Measurements from ENCODE around the gene OGDH. TPM values are rescaled to one million over a fixed set of nuclear protein-coding genes. Genes with fewer than 3 reads are reported as not detected.

Gene OGDH
- total and polyA plus RNA-seq, 2 of the 13 experiments (the other 11 are each of a cell fraction or from before 2014, with no cell fraction given) = 17.4 to 25.4 TPM

GRCh38 chr7:44574287-44574872 lies 32.0 kb upstream of the OGDH start (continued):
- TF ChIP-seq ZXDC (CRISPR knock-in tag; IDR thresholded peaks at IDR 0.05) (0 out of 2 replicates have a peak, but pooled peaks have one; percentile 42), REPIN1 (CRISPR knock-in tag; IDR thresholded peaks at IDR 0.05; ENCODE audit: borderline replicate concordance, low read depth) (0 out of 2 replicates have a peak, but pooled peaks have one; percentile 6), SAFB2 (CRISPR knock-in tag; IDR thresholded peaks at IDR 0.05; ENCODE audit: borderline replicate concordance, low read depth) (peak; percentile 1; the same call in 1 of the 2 replicates), ZNF550 (CRISPR knock-in tag; IDR thresholded peaks at IDR 0.05; ENCODE audit: borderline replicate concordance) (0 out of 2 replicates have a peak, but pooled peaks have one; percentile 4), CREM (IDR thresholded peaks at IDR 0.05) (no peak), CREM (CRISPR knock-in tag; IDR thresholded peaks at IDR 0.05) (no peak), HIC2 (CRISPR knock-in tag; IDR thresholded peaks at IDR 0.05; ENCODE audit: low read depth) (no peak), PCBP2 (optimal IDR thresholded peaks at IDR 0.05; ENCODE audit: low read depth, low read length, poor library complexity, severe bottlenecking) (no peak), RFXAP (CRISPR knock-in tag; IDR thresholded peaks at IDR 0.05; ENCODE audit: borderline replicate concordance) (no peak), ELF4 (CRISPR knock-in tag; IDR thresholded peaks at IDR 0.05; ENCODE audit: borderline replicate concordance) (no peak), NR2F1 (CRISPR knock-in tag; IDR thresholded peaks at IDR 0.05) (peak in 1 of 2 experiments; percentile 22; a peak in 1 of 4 replicates), ZNF251 (CRISPR knock-in tag; IDR thresholded peaks at IDR 0.05) (no peak), ZNF678 (CRISPR knock-in tag; IDR thresholded peaks at IDR 0.05) (no peak), KLF9 (CRISPR knock-in tag; IDR thresholded peaks at IDR 0.05; ENCODE audit: low read depth) (no peak), XRCC5 (optimal IDR thresholded peaks at IDR 0.05; ENCODE audit: low read length) (no peak), ETS1 (CRISPR knock-in tag; IDR thresholded peaks at IDR 0.05) (no peak)
- TF ChIP-seq, protein P1, sequence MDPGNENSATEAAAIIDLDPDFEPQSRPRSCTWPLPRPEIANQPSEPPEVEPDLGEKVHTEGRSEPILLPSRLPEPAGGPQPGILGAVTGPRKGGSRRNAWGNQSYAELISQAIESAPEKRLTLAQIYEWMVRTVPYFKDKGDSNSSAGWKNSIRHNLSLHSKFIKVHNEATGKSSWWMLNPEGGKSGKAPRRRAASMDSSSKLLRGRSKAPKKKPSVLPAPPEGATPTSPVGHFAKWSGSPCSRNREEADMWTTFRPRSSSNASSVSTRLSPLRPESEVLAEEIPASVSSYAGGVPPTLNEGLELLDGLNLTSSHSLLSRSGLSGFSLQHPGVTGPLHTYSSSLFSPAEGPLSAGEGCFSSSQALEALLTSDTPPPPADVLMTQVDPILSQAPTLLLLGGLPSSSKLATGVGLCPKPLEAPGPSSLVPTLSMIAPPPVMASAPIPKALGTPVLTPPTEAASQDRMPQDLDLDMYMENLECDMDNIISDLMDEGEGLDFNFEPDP (CRISPR knock-in tag; conservative IDR thresholded peaks at IDR 0.05) = 0 out of 2 replicates have a peak, but pooled peaks have one; percentile 16
- TF ChIP-seq, protein P2, sequence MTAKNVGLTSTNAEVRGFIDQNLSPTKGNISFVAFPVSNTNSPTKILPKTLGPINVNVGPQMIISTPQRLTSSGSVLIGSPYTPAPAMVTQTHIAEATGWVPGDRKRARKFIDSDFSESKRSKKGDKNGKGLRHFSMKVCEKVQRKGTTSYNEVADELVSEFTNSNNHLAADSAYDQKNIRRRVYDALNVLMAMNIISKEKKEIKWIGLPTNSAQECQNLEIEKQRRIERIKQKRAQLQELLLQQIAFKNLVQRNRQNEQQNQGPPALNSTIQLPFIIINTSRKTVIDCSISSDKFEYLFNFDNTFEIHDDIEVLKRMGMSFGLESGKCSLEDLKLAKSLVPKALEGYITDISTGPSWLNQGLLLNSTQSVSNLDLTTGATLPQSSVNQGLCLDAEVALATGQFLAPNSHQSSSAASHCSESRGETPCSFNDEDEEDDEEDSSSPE (CRISPR knock-in tag; IDR thresholded peaks at IDR 0.05) = no peak
- TF ChIP-seq, protein P3, sequence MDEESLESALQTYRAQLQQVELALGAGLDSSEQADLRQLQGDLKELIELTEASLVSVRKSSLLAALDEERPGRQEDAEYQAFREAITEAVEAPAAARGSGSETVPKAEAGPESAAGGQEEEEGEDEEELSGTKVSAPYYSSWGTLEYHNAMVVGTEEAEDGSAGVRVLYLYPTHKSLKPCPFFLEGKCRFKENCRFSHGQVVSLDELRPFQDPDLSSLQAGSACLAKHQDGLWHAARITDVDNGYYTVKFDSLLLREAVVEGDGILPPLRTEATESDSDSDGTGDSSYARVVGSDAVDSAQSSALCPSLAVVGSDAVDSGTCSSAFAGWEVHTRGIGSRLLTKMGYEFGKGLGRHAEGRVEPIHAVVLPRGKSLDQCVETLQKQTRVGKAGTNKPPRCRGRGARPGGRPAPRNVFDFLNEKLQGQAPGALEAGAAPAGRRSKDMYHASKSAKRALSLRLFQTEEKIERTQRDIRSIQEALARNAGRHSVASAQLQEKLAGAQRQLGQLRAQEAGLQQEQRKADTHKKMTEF (CRISPR knock-in tag; IDR thresholded peaks at IDR 0.05) = 0 out of 2 replicates have a peak, but pooled peaks have one; percentile 7
